Measurements from ENCODE around the gene PRKN.

PRKN gene

DNA sequence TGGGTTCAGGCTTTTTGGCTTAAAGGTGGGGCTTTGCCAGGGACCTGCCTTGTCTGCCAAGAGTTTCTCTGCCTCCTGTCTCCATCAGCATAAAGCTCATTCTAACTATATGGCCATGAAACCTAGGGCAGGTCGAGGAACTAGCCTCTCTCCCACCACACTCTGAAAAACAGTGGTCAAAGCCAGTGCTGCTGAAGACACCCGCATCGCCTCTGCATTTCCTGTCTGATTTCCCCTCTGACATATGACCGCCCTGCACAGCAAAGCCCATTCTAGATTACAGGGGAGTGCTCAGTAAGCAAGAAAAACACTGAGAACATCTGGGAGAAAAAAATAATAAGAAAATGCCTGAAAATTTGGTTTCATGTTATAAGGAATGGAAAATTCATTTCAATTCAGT lies 573.6 kb downstream of the PRKN start:
- Histone ChIP-seq H3K4me2 (no peak overlapping the region), H3K27me3 (ENCODE audit: insufficient read depth, low read depth) (no peaks in the 10 kb centered on the region), H3K4me3 (IDR thresholded peaks at IDR 0.05; ENCODE audit: insufficient read depth, low read depth, low read length) (no peak overlapping the region), H3K36me3 (ENCODE audit: insufficient read depth) (no peaks in the 10 kb centered on the region), H4K20me1 (ENCODE audit: insufficient read depth) (no peaks in the 10 kb centered on the region), H3K4me1 (ENCODE audit: low read depth, poor library complexity, severe bottlenecking) (peaks cover 22% of the 10 kb centered on the region), H3K9ac (no peak overlapping the region), H3K79me2 (ENCODE audit: insufficient read depth, low read depth) (no peaks in the 10 kb centered on the region), H3K27ac (no peak overlapping the region), H2AFZ (ENCODE audit: low read depth) (no peak overlapping the region)
- TF ChIP-seq, protein P1, sequence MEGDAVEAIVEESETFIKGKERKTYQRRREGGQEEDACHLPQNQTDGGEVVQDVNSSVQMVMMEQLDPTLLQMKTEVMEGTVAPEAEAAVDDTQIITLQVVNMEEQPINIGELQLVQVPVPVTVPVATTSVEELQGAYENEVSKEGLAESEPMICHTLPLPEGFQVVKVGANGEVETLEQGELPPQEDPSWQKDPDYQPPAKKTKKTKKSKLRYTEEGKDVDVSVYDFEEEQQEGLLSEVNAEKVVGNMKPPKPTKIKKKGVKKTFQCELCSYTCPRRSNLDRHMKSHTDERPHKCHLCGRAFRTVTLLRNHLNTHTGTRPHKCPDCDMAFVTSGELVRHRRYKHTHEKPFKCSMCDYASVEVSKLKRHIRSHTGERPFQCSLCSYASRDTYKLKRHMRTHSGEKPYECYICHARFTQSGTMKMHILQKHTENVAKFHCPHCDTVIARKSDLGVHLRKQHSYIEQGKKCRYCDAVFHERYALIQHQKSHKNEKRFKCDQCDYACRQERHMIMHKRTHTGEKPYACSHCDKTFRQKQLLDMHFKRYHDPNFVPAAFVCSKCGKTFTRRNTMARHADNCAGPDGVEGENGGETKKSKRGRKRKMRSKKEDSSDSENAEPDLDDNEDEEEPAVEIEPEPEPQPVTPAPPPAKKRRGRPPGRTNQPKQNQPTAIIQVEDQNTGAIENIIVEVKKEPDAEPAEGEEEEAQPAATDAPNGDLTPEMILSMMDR (conservative IDR thresholded peaks at IDR 0.05; ENCODE audit: low read depth, low read length) = no peak

DNA sequence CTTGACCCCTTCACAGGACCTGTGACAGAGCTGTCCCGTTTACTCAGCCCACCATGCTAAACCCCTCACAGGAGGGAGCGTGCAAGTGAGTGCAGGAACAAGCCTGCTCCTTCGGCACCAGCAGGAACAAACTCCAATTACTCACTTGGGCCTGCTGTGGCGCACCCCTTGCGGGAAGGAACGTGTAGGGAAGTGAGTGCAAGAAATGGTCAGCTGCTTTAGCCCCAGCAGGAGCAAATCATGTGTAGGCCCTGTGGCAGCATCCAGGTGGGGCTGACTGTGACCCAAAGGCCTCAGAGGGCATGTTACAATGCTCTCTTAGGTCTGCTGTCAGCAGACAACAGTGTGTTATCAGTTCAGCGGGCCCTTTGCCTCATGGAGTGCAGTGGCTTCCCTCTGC lies 574.4 kb downstream of the PRKN start:
- Histone ChIP-seq H3K4me3 (IDR thresholded peaks at IDR 0.05; ENCODE audit: insufficient read depth, low read depth, low read length) (no peak overlapping the region), H3K36me3 (ENCODE audit: insufficient read depth) (no peaks in the 10 kb centered on the region), H3K27me3 (ENCODE audit: insufficient read depth, low read depth) (no peaks in the 10 kb centered on the region), H3K4me1 (ENCODE audit: low read depth, poor library complexity, severe bottlenecking) (peaks cover 22% of the 10 kb centered on the region), H3K4me2 (no peak overlapping the region), H3K9ac (no peak overlapping the region), H2AFZ (ENCODE audit: low read depth) (no peak overlapping the region), H3K27ac (no peak overlapping the region), H3K79me2 (ENCODE audit: insufficient read depth, low read depth) (no peaks in the 10 kb centered on the region), H4K20me1 (ENCODE audit: insufficient read depth) (no peaks in the 10 kb centered on the region)
- TF ChIP-seq, protein P1 (conservative IDR thresholded peaks at IDR 0.05; ENCODE audit: low read depth, low read length) = no peak

DNA sequence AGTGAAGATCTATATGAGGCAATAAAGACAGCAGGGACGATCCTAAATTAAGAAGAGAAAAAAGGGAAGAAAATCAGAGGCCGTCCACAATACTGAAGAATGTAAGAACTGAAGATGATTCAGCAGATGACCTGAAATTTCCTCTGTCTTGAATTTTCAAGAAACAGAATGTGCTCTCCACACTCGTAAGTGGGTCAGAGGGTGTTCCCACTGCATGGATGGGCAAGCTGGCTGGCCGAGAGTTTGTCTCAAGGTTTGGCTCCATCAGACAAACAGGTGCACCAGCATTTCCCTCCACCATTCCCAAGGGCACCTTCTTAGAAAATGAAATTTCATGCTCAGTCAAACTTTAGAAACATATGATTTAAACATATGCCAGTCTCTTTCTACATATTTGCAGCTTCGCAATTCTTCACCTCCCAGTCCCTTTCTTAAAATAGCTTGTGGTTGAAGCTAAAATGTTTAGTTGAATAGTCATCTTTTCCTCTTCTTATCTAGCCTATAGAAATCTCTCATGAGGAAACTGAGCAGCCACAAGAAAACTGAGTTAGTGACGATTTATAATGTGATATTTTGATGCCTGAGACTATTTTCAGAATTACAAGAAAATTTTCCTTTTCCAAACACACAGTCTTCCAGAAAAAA lies 576.4 kb downstream of the PRKN start:
- no peak overlapping the region for H3K4me3 ChIP-seq (IDR thresholded peaks at IDR 0.05; ENCODE audit: insufficient read depth, low read depth, low read length)
- TF ChIP-seq, protein P1 (conservative IDR thresholded peaks at IDR 0.05; ENCODE audit: low read depth, low read length) = no peak
- H2AFZ ChIP-seq (ENCODE audit: low read depth) = peak overlapping the region; percentile 25; the same call in 1 of the 2 replicates
- peak overlapping the region; percentile 48 for H3K27ac ChIP-seq
- no peaks in the 10 kb centered on the region for H4K20me1 ChIP-seq (ENCODE audit: insufficient read depth)
- H3K36me3 ChIP-seq (ENCODE audit: insufficient read depth) = no peaks in the 10 kb centered on the region
- peak overlapping the region; percentile 65 for H3K4me2 ChIP-seq
- H3K9ac ChIP-seq = no peak overlapping the region
- H3K27me3 ChIP-seq (ENCODE audit: insufficient read depth, low read depth) = no peaks in the 10 kb centered on the region
- peaks cover 22% of the 10 kb centered on the region for H3K4me1 ChIP-seq (ENCODE audit: low read depth, poor library complexity, severe bottlenecking)
- no peaks in the 10 kb centered on the region for H3K79me2 ChIP-seq (ENCODE audit: insufficient read depth, low read depth)

DNA sequence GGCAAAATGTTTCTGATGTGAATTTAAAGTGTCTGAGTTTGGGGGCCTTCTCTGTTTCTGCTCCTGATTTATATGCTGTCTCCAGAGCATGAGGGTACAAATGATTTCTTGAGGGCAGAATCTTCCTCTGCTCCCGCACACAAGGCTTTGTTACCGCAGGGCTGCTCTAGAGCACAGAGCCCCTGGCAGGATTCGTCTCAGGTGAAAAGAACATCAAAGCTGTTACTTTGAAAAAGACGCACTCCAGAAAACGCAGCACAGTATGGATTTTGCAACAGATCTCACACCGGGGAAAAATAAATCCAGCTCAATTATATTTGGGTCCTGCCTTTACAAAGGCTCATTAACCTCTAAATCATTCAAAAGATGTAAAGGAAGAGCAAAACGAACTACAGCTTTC lies 577.3 kb downstream of the PRKN start:
- Histone ChIP-seq H3K79me2 (ENCODE audit: insufficient read depth, low read depth) (no peaks in the 10 kb centered on the region), H3K4me3 (IDR thresholded peaks at IDR 0.05; ENCODE audit: insufficient read depth, low read depth, low read length) (no peak overlapping the region), H2AFZ (ENCODE audit: low read depth) (peak overlapping the region; percentile 25; the same call in 1 of the 2 replicates), H3K4me1 (ENCODE audit: low read depth, poor library complexity, severe bottlenecking) (peaks cover 22% of the 10 kb centered on the region), H3K27me3 (ENCODE audit: insufficient read depth, low read depth) (no peaks in the 10 kb centered on the region), H3K9ac (no peak overlapping the region), H4K20me1 (ENCODE audit: insufficient read depth) (no peaks in the 10 kb centered on the region), H3K27ac (peak overlapping the region; percentile 48; the same call in 1 of the 2 replicates), H3K36me3 (ENCODE audit: insufficient read depth) (no peaks in the 10 kb centered on the region), H3K4me2 (peak overlapping the region; percentile 65; the same call in 1 of the 2 replicates)
- TF ChIP-seq, protein P1 (conservative IDR thresholded peaks at IDR 0.05; ENCODE audit: low read depth, low read length) = no peak
